ENCODE results near the gene RTEL1. TPM values are rescaled to one million over a fixed set of nuclear protein-coding genes. Genes with fewer than 3 reads are reported as not detected.
"Not testable (repeated sequence)": the region's sequence is repeated elsewhere in the genome, so short reads cannot be mapped to it uniquely, and the experiment has no call there.

RTEL1 gene, protein sequence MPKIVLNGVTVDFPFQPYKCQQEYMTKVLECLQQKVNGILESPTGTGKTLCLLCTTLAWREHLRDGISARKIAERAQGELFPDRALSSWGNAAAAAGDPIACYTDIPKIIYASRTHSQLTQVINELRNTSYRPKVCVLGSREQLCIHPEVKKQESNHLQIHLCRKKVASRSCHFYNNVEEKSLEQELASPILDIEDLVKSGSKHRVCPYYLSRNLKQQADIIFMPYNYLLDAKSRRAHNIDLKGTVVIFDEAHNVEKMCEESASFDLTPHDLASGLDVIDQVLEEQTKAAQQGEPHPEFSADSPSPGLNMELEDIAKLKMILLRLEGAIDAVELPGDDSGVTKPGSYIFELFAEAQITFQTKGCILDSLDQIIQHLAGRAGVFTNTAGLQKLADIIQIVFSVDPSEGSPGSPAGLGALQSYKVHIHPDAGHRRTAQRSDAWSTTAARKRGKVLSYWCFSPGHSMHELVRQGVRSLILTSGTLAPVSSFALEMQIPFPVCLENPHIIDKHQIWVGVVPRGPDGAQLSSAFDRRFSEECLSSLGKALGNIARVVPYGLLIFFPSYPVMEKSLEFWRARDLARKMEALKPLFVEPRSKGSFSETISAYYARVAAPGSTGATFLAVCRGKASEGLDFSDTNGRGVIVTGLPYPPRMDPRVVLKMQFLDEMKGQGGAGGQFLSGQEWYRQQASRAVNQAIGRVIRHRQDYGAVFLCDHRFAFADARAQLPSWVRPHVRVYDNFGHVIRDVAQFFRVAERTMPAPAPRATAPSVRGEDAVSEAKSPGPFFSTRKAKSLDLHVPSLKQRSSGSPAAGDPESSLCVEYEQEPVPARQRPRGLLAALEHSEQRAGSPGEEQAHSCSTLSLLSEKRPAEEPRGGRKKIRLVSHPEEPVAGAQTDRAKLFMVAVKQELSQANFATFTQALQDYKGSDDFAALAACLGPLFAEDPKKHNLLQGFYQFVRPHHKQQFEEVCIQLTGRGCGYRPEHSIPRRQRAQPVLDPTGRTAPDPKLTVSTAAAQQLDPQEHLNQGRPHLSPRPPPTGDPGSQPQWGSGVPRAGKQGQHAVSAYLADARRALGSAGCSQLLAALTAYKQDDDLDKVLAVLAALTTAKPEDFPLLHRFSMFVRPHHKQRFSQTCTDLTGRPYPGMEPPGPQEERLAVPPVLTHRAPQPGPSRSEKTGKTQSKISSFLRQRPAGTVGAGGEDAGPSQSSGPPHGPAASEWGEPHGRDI (N-terminal part only)
- total RNA-seq: 12.2 and 16.6 TPM in 2 replicates
- polyA plus RNA-seq (2012): 14.2 TPM

DNA sequence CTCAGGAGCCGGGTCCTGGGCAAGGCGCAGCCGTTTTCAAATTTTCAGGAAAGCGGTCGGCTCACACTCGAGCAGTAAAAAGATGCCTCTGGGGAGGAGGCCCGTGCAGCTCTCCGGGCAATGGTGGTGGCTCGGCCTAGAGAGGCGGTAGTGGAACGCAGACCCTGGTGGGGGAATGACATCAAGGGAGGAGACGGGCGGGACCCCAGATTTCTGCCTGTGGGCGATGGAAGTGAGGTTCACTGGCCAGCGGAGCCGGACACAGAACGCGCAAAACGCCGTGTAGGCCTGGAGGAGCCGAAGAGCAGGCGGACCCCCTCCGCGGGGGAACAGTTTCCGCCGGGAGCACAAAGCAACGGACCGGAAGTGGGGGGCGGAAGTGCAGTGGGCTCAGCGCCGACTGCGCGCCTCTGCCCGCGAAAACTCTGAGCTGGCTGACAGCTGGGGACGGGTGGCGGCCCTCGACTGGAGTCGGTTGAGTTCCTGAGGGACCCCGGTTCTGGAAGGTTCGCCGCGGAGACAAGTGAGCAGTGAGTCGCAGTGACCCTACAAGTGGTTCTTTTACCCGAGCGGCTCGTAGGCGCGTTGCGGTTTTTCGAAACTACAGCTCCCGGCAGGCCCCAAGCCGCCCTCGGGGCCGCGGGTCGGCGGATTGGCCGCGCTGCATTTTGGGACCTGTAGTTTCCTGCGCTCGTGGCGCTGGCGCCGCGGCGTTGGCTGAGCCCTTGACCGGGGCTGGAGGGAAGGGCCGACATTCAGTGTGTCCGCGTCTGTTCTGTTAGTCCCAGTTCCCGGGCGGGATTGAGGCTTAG is at the start of gene RTEL1:
TSS of gene RTEL1 (plus strand) at position 376 of the 812 bp plus-strand sequence. CDS start 1,091 bp downstream, outside the sequence.
- peak; percentile 93 for DNase-seq (ENCODE audit: low read depth)

DNA sequence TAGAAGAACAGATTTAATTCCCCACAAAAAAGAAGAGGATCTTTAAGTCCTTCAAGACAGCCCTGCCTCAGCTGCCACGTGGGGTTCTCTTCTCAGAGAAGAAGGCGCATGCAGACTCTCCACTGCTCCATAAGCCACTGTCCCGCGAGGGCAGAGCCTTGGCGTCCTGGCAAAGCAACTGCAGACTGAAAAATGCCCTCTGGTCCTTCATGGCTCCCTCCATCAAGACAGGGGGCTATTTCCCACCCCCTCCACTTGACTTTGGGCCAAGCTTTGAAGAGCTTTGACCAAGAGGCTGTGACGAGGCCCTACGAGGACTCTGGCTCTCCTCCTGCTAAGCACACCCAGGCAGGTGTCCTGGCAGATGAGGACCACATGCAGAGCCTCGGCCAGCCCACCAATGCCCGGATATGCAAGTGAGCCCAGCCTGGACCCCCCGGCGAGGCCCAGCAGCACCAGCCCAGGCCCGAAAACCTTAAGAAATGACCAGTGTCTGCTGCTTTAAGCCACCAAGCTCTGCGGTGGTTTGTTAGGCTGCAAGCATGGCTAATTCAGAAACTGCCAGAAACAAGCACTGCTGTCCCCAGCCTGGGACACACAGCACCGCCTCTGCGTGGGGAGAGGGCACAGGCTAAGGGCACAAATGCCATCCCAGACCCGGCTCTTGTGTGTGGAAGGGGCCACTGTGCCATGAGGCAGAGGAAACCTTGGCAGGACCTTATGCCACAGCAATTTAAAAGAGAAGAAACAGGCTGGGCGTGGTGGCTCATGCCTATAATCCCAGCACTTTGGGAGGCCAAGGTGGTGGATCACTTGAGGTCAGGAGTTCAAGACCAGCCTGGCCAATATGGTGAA is 47.3 kb upstream of the RTEL1 start:
- DNase-seq (ENCODE audit: low read depth): no peak

DNA sequence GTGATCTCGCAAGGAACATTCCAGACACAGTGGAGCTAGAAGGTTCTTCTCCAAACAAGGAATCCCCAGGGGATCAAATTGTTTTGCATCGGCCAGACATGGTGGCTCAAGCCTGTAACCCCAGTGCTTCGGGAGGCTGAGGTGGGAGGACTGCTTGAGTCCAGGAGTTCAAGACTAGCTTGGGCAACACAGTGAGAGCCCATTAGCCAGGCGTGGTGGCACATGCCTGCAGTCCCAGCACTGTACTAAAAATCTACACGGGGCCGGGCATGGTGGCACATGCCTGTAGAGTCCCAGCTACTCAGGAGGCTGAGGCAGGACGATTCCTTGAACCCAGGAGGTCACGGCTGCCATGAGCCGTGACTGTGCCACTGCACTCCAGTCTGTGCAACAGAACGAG is 46.5 kb upstream of the RTEL1 start:
- DNase-seq (ENCODE audit: low read depth): no peak

DNA sequence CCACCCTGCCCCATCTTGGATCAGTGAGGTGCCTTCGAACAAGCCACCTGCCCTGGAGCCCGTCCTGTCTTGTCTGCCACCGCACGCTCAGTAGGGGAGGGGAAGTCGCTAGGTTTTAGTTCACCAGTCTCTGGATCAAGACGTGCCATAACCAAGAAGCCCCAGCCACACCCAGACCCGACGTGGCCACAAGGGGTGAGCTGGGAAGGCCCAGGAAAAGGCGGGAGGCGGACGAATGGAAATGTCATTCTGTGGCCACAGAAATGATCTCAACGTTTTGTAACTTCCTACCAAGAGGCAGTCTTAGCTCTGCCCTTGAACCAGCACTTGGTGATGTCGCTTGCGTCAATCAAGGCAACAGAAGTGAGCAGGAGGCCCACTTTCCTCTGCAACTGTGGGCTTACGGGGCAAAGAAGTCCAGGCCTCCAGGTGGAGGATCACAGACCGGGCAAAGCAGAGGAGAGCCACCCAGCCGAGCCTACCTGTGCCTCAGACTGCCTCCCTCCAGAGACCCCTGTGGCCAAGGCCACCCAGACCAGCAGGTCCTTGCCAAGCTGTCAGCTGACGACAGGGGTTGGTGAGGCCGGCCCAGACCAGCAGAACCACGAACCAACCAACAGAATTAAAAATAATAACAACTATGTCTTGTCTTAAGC is 45.7 kb upstream of the RTEL1 start:
- peak; percentile 33 for DNase-seq (ENCODE audit: low read depth)

DNA sequence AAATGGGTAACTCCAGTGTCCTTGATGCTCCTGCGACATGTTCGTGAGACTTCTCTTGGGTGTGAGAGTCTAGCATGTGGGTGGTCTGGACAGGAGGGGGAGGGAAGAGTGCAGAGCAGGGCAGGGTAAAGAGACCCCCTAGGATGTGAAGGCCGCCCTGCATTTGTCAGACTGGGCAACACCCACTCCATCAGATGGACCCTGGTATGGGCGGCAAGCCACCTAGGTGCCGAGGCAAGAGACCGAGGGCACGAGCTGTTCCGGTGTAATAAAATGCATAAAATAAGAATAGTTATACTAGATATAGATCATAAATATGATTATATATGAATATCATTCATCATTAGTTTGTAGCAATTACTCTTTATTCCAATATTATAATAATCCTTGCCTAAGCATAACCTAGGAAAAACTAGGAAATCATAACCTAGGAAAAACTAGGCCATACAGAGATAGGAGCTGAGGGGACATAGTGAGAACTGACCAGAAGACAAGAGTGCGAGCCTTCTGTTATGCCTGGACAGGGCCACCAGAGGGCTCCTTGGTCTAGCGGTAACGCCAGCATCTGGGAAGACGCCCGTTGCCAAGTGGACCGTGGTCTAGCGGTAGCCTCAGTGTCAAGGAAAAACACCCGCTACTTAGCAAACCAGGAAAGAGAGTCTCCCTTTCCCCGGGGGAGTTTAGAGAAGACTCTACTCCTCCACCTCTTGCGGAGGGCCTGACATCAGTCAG is 44.1 kb upstream of the RTEL1 start:
- DNase-seq (ENCODE audit: low read depth): not testable (repeated sequence)

DNA sequence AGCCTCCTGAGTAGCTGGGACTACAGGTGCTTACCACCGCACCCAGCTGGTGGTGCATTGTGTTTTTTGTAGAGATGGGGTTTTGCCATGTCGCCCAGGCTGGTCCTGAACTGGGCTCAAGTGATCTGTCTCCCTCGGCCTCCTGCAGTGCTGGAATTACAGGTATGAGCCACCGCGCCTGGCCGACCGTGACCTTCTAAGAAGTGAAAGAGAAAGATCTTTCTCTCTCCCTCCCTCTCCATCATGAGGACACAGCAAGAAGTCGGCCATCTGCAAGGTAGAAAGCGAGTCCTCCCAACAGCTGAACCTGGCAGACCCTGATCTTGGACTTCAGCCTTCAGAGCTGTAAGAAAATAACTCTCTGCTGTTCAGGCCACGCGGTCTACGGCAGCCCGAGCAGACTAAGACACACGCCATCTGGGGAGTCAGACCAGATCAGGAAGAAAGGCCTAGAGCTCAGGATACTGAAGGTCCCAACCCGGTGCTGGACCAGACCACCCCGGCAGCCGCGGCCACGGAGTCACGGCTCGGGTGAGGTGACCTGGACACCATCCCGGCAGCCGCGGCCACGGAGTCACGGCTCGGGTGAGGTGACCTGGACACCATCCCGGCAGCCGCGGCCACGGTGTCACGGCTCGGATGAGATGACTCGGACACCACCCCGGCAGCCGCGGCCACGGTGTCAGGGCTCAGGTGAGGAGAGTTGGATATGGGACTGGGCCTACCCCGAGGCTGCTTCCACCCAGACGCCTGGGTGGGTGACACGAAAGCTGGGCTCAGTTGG is 40.8 kb upstream of the RTEL1 start:
- no peak for DNase-seq (ENCODE audit: low read depth)

DNA sequence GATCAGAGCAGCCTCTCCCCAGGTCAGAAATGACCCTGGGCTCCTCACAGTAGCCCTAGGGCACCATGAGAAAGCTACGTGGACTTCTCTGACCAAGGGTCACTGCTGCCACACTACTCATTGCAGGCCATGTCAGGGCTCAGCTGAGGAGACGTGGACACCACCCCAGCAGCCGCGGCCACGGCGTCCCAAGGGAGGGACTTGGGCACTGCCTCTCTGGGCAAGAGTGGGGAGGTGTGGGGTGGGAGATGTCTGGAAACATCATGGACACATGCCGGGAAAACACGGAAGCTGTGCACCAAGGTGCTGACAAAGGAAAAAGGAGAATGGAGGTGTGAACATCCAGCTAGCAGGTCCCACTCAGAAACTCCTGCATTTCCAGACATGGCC is 40.2 kb upstream of the RTEL1 start:
- no peak for DNase-seq (ENCODE audit: low read depth)

DNA sequence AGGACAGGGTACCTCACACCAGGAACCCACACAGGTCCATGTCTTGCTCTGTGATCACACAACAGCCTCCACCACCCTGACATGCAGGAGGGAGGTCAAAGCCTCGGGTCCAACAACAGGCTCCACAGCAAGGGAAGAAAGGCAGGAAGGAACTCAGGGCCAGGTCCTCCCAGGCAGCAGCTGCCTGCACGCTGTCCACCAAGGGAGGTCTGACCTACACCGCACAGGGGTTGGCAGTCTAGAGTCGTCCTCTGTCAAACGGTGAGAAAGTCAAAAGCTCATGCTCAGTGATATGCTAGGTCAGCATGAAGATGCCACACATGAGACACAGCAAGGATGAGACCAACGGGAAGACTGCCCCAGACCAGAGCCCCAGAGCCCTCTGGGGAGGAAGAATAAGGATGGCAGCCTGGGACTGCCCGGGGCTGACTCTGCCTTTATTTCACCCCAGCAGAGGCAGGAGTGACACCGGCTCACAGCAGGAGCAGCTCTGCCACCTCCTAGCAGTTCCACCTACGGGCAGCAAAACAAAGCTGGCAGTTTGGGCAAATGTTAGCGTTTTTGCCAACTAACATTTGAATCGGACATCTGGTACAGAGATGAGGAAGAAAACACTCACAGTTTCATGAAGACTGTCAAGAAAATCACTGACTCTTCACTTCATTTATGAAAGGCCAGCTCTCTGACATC is 39.7 kb upstream of the RTEL1 start:
- no peak for DNase-seq (ENCODE audit: low read depth)

DNA sequence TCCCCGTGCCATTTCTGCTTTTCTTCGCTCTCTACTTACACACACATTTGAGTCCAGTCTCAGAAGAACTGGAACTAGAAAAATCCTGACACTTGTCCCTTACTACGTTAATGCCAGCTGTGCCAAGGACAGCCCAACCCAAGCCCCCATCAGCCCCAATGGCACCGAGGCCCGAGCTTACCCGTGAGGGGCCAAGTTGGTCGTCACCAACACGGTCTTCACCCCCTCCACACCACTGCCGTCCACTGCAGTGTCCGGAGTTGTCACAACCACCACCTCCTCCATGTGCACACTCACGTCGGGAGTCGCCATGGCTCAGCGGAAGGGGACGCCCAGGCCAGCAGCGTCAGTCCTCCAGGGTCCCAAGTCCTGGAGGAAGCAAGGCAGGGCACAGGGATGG is 39.0 kb upstream of the RTEL1 start:
- no peak for DNase-seq (ENCODE audit: low read depth)

DNA sequence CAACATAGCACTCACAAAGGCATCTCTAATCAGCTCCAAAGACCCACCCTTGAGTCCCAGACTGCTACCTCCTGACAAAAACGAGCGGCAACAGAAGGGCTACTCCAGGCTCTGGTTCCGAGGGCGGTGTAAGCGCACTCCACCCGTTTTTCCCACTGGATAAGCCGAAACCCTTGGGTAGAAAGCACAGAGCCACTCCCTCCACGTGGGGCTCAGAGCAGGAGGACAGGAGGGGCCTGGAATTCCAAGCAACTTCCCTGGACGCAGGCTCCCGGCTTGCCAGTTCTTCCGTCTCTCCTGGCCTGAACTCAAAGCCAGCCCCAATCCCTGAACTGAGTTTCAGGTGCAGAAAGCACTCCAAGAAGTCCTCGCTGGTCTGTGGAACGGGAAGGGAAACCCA is 38.6 kb upstream of the RTEL1 start:
- DNase-seq (ENCODE audit: low read depth): no peak

DNA sequence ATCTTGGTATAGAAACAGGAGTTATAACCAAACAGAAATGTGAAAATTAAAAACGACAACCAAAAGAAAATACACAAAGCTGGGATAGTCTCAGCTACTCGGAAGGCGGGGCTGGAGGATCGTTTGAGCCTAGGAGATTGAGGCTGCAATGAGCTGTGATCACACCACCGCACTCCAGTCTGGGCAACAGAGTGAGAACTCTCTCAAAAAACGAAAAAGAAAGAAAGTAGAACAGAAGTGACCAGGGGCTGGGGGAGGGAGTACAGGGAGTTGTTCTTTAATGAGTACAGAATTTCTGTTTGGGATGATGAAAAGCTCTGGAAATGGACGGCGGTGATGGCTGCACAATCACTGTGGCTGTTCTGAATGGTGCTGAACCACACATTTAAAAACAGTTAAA is 37.1 kb upstream of the RTEL1 start:
- no peak for DNase-seq (ENCODE audit: low read depth)

DNA sequence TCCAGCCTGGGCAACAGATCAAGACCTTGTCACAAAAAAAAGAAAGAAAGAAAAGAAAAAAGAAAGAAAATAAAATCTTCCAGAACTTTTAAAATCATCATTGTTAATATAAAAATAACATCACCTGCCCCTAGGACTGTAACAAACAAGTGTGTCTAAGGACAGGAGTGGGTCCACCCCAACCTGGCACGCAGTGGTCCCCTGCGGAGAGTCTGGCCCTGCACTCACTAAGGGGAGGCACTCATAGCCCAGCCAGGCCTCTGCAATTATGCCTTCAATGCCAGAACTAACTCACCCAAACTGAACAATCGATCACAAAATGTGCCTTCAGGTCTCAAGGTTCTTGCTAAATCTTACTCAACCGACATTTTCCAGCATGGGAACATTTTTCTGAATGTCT is 36.0 kb upstream of the RTEL1 start:
- DNase-seq (ENCODE audit: low read depth): no peak

DNA sequence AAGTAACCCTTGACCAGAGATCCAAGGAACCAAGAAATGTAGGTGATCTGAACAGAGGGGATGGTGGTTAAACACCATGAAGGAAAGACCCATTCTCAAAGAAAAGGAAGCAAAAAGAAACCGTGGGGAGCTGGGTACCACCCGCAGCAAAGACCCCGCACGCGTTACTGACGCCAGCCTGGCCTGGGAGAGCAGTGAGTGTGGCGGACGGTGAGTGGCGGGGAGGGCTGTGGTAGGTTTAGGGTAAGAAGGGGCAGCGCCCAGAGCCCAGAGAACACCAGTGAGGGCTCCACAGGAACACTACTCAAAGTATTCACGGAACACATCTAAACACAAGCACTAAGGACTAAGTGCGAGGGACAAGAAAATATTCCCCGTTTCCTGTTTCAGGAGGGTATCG is 35.4 kb upstream of the RTEL1 start:
- DNase-seq (ENCODE audit: low read depth): no peak

DNA sequence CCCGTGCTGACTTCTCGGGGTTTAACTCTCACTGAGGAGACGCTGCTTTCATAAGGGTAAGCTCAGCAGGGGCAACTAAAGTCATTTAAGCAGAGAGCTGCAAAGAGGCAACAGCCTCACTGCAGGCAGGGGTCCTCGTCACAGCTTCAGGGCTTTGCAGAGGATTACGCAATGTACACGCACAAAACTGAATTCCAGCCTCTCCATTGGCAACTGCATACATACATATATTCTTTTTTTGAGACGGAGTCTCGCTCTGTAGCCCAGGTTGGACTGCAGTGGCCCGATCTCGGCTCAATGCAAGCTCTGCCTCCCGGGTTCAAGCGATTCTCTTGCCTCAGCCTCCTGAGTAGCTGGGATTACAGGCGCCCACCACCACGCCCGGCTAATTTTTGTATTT is 33.6 kb upstream of the RTEL1 start:
- no peak for DNase-seq (ENCODE audit: low read depth)

DNA sequence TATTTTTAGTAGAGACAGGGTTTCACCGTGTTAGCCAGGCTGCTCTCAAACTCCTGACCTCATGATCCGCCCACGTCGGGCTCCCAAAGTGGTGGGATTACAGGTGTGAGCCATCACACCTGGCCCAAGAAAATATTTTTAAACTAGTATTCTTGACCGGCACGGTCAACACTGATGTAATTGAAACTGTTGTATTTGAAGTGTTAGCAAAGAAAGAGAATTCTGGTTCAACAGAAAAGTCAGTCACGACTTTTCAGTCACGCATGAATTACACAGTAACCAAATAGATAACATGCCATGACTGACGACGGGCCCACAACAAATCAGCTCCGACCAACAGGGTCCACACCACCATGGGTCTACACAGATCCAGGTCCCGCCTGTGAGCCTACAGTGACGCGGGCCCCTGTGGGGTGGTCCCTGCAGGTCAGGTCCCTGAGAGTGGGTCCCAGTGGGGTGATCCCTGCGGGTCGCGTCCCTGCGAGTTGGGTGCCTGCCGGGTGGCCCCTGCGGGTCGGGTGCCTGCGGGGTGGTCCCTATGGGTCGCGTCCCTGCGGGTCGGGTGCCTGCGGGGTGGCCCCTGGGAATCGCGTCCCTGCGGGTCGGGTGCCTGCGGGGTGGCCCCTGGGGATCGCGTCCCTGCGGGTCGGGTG is 32.2 kb upstream of the RTEL1 start:
- DNase-seq (ENCODE audit: low read depth): peak; percentile 14

DNA sequence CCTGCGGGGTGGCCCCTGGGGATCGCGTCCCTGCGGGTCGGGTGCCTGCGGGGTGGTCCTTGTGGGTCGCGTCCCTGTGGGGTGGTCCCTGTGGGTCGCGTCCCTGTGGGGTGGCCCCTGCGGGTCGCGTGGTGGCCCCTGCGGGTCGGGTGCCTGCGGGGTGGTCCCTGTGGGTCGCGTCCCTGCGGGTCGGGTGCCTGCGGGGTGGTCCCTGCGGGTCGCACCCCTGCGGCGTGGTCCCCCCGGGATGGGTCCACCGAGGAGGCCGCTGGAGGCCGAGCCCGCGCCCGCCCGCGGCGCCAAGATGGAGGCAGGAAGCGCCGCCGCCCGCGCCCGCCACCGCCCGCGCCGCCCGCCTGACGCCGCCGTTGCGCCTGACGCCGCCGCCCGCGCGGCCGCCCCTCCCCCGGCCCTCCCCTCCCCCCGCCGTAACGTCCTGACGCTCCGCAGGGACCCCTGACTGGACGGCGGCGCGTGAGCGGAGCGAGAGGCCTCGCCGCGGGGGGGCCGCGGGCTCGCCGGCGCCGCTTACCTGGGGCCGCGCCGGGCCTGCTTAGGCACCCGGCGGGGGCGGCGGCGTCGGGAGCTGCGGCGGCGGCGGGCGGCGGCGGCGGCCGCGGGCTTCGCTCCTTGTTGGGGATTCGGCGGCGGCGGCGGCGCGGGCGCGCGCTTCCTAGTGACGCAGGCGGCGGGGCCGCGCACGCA is 31.5 kb upstream of the RTEL1 start, which contains the start of gene GMEB2:
TSS of gene GMEB2 (minus strand) at position 678 of the 705 bp plus-strand sequence. CDS start 7,704 bp downstream, outside the sequence.
- peak; percentile 76 for DNase-seq (ENCODE audit: low read depth)

All from myocyte (in vitro differentiated cells).